Stimulated activated naive CD8-positive, alpha-beta T cell treated with anti-CD3 and anti-CD28 coated beads, Interleukin-15, Interleukin-2, amounts not matched to agents 100 ng/mL and 50 ng/mL, for 24 hours (primary cell): ENCODE results near the gene OR4A15.

Source experiments
- H3K27ac Mint-ChIP-seq: one replicate; pipeline ENCODE4 v1.8.0; 2021; ENCODE audit warnings: mild to moderate bottlenecking, mixed read lengths
- H3K27me3 Mint-ChIP-seq: one replicate; pipeline ENCODE4 v1.8.0; 2021; ENCODE audit warnings: mixed read lengths
- H3K36me3 Mint-ChIP-seq: one replicate; pipeline ENCODE4 v1.8.0; 2021; ENCODE audit warnings: low read depth, mixed read lengths
- H3K4me1 Mint-ChIP-seq: one replicate; pipeline ENCODE4 v1.8.0; 2021; ENCODE audit warnings: low read depth, mixed read lengths
- H3K4me3 Mint-ChIP-seq: one replicate; pipeline ENCODE4 v1.8.0; 2021; ENCODE audit warnings: mild to moderate bottlenecking, mixed read lengths
- H3K9me3 Mint-ChIP-seq: one replicate; pipeline ENCODE4 v1.8.0; 2021; ENCODE audit warnings: mixed read lengths

Gene OR4A15

DNA sequence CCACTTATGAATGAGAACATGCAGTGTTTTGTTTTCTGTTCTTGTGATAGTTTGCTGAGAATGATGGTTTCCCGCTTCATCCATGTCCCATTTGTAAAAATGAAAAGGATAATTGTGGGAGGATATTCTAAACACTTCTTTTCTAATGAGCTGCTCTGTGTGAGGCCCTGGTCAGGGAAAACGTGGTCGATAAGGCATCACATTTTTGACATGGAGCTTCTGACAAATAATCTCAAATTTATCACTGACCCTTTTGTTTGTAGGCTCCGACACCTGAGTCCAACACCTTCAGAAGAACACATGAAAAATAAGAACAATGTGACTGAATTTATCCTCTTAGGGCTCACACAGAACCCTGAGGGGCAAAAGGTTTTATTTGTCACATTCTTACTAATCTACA is at the start of gene OR4A15:
OR4A15 (plus strand) TSS at position 301 of the 400 bp plus-strand sequence; CDS start at position 301, 0 bp downstream.
- Mint-ChIP-seq H3K27me3 (no peaks in the 10 kb centered on the region), H3K9me3 (peaks cover 22% of the 10 kb centered on the region), H3K27ac (no peak within 1 kb of the TSS), H3K4me3 (no peak within 1 kb of the TSS), H3K4me1 (no peaks in the 10 kb centered on the region), H3K36me3 (no peaks in the 10 kb centered on the region)

DNA sequence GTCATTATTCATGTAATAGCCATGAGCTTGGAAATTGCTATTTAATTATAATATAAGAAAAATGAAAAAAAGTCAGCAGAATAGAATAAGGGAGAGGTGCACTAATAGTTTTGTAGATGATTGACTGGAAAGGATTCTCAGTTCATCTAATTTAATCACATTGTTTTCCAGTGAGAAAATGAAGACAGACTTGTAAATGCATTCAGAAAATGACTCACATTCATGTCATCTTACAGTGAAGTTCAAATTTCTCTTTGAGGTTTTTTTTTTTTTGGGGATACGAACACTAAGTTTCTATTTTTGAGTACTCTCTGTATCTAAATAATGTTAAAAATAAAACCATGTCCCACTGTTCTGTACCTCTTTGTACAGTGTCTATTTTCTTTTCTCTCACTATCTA is 43.3 kb upstream of the OR4A15 start:
- H3K27me3 Mint-ChIP-seq: no peaks in the 10 kb centered on the region
- H3K4me1 Mint-ChIP-seq: no peaks in the 10 kb centered on the region
- no peak overlapping the region for H3K4me3 Mint-ChIP-seq
- H3K27ac Mint-ChIP-seq: no peak overlapping the region
- H3K36me3 Mint-ChIP-seq: no peaks in the 10 kb centered on the region
- peaks cover 9% of the 10 kb centered on the region for H3K9me3 Mint-ChIP-seq

DNA sequence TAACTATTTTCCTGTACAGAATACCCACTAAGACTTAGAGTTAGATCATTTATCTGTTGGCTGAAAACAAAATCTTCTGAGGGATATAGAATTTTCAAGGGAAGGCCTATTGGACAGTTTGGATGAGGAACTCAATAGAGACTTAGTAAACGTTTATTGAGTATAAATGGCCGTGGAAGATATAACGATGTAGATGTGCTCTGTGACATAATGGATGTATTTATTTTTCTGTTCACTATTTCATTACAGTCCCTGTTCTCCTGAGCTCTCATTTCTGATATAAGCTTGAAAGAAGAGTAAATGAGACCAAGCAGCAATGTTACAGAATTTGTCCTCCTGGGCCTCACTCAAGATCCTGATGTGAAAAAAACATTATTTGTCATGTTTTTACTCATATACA is 24.9 kb upstream of the OR4A15 start, which contains the start of gene OR4A16:
OR4A16 (plus strand) TSS at position 301 of the 400 bp plus-strand sequence; CDS start at position 301, 0 bp downstream.
- H3K4me3 Mint-ChIP-seq: no peak within 1 kb of the TSS
- H3K36me3 Mint-ChIP-seq: no peaks in the 10 kb centered on the region
- peaks cover 23% of the 10 kb centered on the region for H3K9me3 Mint-ChIP-seq
- no peak within 1 kb of the TSS for H3K27ac Mint-ChIP-seq
- H3K27me3 Mint-ChIP-seq: no peaks in the 10 kb centered on the region
- H3K4me1 Mint-ChIP-seq: no peaks in the 10 kb centered on the region

DNA sequence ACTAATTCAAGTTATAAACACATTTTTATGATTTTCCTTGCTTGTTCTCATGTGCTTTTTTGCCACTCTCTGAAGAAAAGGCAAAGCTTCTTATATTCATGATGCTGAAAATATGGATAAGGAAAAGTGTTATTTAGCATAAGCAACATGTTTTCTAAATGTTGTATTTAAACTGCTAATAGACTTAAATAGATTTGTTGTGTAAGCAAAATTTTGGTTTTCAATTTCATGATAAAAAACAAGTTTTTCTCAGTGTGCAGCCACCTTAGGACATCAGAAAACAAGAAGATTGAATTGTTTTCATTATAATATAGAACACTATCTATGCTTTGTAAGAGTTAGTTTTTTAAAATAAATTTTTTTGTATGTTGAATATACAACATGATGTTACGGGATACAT is 22.5 kb upstream of the OR4A15 start:
- Mint-ChIP-seq H3K27ac (no peak overlapping the region), H3K4me3 (no peak overlapping the region), H3K36me3 (no peaks in the 10 kb centered on the region), H3K27me3 (no peaks in the 10 kb centered on the region), H3K4me1 (no peaks in the 10 kb centered on the region), H3K9me3 (peaks cover 26% of the 10 kb centered on the region)

DNA sequence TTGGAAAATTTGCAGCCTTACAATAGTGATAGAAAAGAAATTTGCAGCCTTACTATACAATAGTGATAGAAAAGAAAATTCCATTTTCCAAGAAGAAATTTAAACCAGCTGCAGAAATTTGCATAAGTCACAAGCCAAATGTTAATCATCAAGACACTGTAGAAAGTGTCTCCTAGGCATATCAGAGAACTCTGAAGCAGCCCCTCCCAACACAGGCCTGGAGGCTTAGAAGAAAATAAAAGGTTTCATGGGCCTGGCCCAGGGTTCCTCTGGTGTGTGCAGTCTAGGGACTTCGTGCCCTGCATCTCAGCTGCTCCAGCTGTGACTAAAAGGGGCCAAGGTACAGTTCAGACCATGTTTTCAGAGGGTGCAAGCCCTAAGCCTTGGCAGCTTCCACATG is 18.7 kb upstream of the OR4A15 start:
- no peaks in the 10 kb centered on the region for H3K4me1 Mint-ChIP-seq
- H3K27me3 Mint-ChIP-seq: no peaks in the 10 kb centered on the region
- peaks cover 19% of the 10 kb centered on the region for H3K9me3 Mint-ChIP-seq
- H3K36me3 Mint-ChIP-seq: no peaks in the 10 kb centered on the region
- H3K27ac Mint-ChIP-seq: no peak overlapping the region
- no peak overlapping the region for H3K4me3 Mint-ChIP-seq

DNA sequence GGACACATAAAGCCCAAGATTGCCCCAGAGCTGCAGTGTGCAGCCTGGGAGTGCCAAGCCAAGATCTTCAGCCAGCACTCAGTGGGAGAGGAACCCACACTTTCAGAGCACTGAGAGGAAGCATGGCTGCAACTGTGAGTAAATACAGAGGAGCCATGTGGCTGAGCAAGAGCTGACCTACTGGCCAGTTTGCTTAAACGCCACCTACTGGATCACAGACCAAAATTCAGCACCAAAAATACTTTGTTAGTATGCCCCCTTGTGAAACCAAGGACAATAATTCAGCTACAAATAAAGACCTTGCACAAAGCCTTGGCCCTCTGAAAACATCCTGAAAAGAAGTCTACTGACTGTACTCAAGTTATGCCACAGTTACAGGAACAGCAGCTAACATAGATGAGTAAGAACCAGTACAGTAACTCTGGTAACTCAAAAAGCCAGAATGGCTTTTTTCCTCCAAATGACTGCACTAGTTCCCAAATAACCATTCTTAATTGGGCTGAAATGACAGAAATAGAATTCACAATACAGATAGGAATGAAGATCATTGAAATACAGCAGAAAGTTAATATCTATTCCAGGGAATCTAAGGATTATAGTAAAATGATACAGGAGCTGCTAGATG is 10.1 kb upstream of the OR4A15 start:
- no peaks in the 10 kb centered on the region for H3K27me3 Mint-ChIP-seq
- H3K9me3 Mint-ChIP-seq: peaks cover 24% of the 10 kb centered on the region

DNA sequence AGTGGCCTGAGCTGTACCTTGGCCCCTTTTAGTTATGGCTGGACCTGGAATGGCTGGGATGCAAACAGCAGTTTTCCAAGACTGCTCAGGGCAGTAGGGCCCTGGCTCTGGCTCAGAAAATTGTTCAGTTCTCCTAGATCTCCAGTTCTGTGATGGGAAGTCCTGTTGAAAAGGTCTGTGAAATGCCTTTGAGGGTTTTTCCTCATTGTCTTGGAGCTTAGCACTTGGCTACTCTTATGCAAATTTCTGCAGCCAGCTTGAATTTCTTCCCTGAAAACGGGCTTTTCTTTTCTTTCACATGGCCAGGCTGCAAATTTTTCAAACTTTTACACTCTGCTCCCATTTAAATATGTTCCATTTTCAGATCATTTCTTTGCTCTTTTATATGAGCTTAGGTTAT is 33.2 kb downstream of the OR4A15 start:
- Mint-ChIP-seq H3K9me3 (peaks cover 26% of the 10 kb centered on the region), H3K36me3 (no peaks in the 10 kb centered on the region), H3K4me3 (no peak overlapping the region), H3K27me3 (no peaks in the 10 kb centered on the region), H3K4me1 (no peaks in the 10 kb centered on the region), H3K27ac (no peak overlapping the region)

More for the DNA sequence above, 10.1 kb upstream of the OR4A15 start:
- H3K27ac Mint-ChIP-seq: no peak overlapping the region
- H3K4me1 Mint-ChIP-seq: no peaks in the 10 kb centered on the region
- H3K36me3 Mint-ChIP-seq: no peaks in the 10 kb centered on the region
- H3K4me3 Mint-ChIP-seq: no peak overlapping the region
